HEK293T (cell line): ENCODE results near the gene DGKE.

ENCODE experiments used
- FOXA1 ChIP-seq: fragments of 450-650 bp; IDR thresholded peaks from 2 replicates; pipeline ENCODE4 v1.6.1; 2016; ENCODE audit warnings: mild to moderate bottlenecking
- FOXK2 ChIP-seq: fragments of 450-650 bp; IDR thresholded peaks from 2 replicates; pipeline ENCODE4 v1.6.1; 2016; ENCODE audit warnings: mild to moderate bottlenecking
- NFRKB ChIP-seq: fragments of 450-650 bp; IDR thresholded peaks from 2 replicates; pipeline ENCODE4 v1.6.1; 2016; ENCODE audit warnings: mild to moderate bottlenecking, moderate library complexity
- SP1 ChIP-seq: fragments of 450-650 bp; IDR thresholded peaks from 2 replicates; pipeline ENCODE4 v1.6.1; 2017
- SUZ12 ChIP-seq: fragments of 450-650 bp; IDR thresholded peaks from 2 replicates; pipeline ENCODE4 v1.6.1; 2016; ENCODE audit warnings: mild to moderate bottlenecking
- TF ChIP-seq, protein P1 (sequence below): fragments of 450-650 bp; IDR thresholded peaks from 2 replicates; pipeline ENCODE4 v1.6.1; 2016

DNA sequence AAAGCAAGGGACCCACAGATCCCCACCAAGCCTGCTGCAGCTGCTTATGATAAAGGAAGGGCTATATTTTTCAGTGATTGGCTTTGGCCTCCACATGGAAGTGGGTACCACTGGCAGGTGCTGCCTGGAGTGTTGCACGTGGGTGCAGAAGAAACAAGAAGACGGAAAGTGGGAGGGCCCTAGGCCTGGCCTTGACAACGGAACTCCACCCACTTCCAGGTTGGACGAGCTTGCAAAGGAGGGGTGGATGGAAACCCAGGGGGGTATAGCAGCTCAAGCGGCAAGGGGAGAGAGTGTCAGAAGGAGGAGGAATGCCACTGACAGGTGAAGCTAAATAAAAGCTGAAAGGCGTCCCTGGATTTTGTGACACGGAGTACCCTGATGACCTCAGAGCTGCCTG lies 59.6 kb downstream of the DGKE start:
- TF ChIP-seq SUZ12 = no peak
- TF ChIP-seq FOXK2 = no peak
- no peak for TF ChIP-seq SP1
- TF ChIP-seq, protein P1, sequence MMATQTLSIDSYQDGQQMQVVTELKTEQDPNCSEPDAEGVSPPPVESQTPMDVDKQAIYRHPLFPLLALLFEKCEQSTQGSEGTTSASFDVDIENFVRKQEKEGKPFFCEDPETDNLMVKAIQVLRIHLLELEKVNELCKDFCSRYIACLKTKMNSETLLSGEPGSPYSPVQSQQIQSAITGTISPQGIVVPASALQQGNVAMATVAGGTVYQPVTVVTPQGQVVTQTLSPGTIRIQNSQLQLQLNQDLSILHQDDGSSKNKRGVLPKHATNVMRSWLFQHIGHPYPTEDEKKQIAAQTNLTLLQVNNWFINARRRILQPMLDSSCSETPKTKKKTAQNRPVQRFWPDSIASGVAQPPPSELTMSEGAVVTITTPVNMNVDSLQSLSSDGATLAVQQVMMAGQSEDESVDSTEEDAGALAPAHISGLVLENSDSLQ = no peak
- no peak for TF ChIP-seq NFRKB
- no peak for TF ChIP-seq FOXA1
